Measurements from ENCODE around the gene CMIP. TPM values are rescaled to one million over a fixed set of nuclear protein-coding genes. Genes with fewer than 3 reads are reported as not detected.

The CMIP gene
- total RNA-seq, 4 donors from 2014 or later, result 63.9 to 89.9 (median 70.0) TPM

DNA sequence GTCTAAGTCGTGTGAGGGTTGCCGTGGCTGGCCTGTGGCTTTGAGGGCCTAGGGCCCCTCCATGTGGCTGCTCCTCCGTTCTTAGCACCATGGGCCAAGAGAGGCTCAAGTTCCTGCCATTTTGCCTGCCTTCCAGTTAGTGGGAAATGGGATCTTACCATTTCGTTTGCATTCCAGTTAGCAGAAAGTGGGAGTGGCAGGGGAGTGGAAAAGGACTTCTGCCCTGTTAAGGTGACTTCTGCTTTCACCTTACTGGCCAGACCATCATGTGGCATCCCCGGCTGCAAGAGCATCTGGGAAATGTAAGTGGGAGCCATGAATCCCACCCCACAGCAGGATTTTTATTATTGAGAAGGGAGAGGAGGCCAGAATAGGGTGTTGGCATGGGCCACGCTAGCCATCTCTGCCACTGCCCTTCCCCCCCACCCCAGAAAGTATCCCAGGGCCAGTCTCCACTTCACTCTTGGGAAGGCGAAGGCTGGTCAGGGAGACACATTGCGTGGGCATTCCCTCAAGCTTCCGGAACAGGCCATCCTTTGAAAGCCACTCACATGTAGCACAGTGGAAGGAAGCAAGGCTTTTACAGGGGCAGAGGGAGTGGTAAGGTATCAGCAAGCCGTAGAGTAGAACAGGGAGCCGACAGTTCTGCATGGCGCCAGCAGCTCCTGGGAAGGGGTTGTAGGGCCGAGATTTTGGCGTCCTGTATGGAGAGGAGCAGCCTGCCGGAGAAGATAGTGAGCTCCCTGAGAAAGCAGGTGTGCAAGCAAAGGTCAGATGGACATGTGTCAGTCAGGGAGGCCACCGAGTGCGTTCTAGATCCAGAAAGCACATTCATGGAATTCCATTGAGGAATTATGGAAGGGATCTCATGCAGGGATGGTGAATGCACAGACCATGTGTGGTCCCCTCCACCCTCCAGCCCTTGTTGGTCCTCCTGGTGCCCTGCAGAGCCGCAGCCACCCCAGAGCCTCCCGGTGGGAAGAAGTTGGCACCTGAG lies 33.4 kb downstream of the CMIP start:
- DNase-seq (ENCODE audit: low spot score in 2 of 2), result no peak
- Histone ChIP-seq H3K27me3 (no peaks in the 10 kb centered on the region), H3K4me1 (peaks cover 51% of the 10 kb centered on the region), H3K36me3 (peaks cover 7% of the 10 kb centered on the region), H3K27ac (no peak overlapping the region), H3K4me3 (no peak overlapping the region), H3K9me3 (no peaks in the 10 kb centered on the region)
- WGBS, result 88% methylated on average over 17 of the region's 19 CpGs
- TF ChIP-seq EP300 (IDR thresholded peaks at IDR 0.05) (no peak), POLR2A (IDR thresholded peaks at IDR 0.05) (no peak), POLR2AphosphoS5 (IDR thresholded peaks at IDR 0.05) (no peak)
- TF ChIP-seq, protein P1, sequence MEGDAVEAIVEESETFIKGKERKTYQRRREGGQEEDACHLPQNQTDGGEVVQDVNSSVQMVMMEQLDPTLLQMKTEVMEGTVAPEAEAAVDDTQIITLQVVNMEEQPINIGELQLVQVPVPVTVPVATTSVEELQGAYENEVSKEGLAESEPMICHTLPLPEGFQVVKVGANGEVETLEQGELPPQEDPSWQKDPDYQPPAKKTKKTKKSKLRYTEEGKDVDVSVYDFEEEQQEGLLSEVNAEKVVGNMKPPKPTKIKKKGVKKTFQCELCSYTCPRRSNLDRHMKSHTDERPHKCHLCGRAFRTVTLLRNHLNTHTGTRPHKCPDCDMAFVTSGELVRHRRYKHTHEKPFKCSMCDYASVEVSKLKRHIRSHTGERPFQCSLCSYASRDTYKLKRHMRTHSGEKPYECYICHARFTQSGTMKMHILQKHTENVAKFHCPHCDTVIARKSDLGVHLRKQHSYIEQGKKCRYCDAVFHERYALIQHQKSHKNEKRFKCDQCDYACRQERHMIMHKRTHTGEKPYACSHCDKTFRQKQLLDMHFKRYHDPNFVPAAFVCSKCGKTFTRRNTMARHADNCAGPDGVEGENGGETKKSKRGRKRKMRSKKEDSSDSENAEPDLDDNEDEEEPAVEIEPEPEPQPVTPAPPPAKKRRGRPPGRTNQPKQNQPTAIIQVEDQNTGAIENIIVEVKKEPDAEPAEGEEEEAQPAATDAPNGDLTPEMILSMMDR (IDR thresholded peaks at IDR 0.05), result no peak

GRCh38 chr16:81478876-81479511 lies 34.4 kb downstream of the CMIP start:
- Histone ChIP-seq H3K9me3 (no peaks in the 10 kb centered on the region), H3K36me3 (peaks cover 7% of the 10 kb centered on the region), H3K4me1 (peaks cover 41% of the 10 kb centered on the region), H3K27me3 (no peaks in the 10 kb centered on the region), H3K4me3 (no peak overlapping the region), H3K27ac (no peak overlapping the region)
- no peak for TF ChIP-seq POLR2A (IDR thresholded peaks at IDR 0.05)
- no peak for TF ChIP-seq EP300 (IDR thresholded peaks at IDR 0.05)
- TF ChIP-seq, protein P1 (IDR thresholded peaks at IDR 0.05), result no peak
- TF ChIP-seq POLR2AphosphoS5 (IDR thresholded peaks at IDR 0.05), result no peak
- DNase-seq (ENCODE audit: low spot score in 2 of 2), result no peak
- 77% methylated on average over 12 of the region's 13 CpGs for WGBS

GRCh38 chr16:81480606-81481206 lies 36.1 kb downstream of the CMIP start:
- peaks cover 50% of the 10 kb centered on the region for H3K4me1 ChIP-seq

GRCh38 chr16:81481207-81481821 lies 36.7 kb downstream of the CMIP start:
- Histone ChIP-seq H3K27me3 (no peaks in the 10 kb centered on the region), H3K27ac (peak overlapping the region; percentile 6), H3K4me1 (peaks cover 53% of the 10 kb centered on the region), H3K9me3 (no peaks in the 10 kb centered on the region), H3K4me3 (no peak overlapping the region), H3K36me3 (peaks cover 2% of the 10 kb centered on the region)
- TF ChIP-seq POLR2AphosphoS5 (IDR thresholded peaks at IDR 0.05) (no peak), POLR2A (IDR thresholded peaks at IDR 0.05) (no peak), EP300 (IDR thresholded peaks at IDR 0.05) (no peak)
- TF ChIP-seq, protein P1 (IDR thresholded peaks at IDR 0.05), result no peak
- no peak for DNase-seq (ENCODE audit: low spot score in 2 of 2)
- 67% methylated on average over 11 of the region's 11 CpGs for WGBS

More at GRCh38 chr16:81480606-81481206, 36.1 kb downstream of the CMIP start:
- no peaks in the 10 kb centered on the region for H3K27me3 ChIP-seq
- WGBS, result 73% methylated on average over 7 of the region's 9 CpGs
- H3K36me3 ChIP-seq, result peaks cover 7% of the 10 kb centered on the region
- no peak overlapping the region for H3K4me3 ChIP-seq
- peak overlapping the region; percentile 6 for H3K27ac ChIP-seq
- TF ChIP-seq POLR2AphosphoS5 (IDR thresholded peaks at IDR 0.05), result no peak
- no peak for TF ChIP-seq POLR2A (IDR thresholded peaks at IDR 0.05)
- TF ChIP-seq EP300 (IDR thresholded peaks at IDR 0.05), result no peak
- TF ChIP-seq, protein P1 (IDR thresholded peaks at IDR 0.05), result no peak
- DNase-seq (ENCODE audit: low spot score in 2 of 2), result no peak
- no peaks in the 10 kb centered on the region for H3K9me3 ChIP-seq
